GM21367 (cell line): ENCODE measurements around the gene KMT2D.
A peak's percentile ranks its signal among the peaks of the same experiment; 100 is the strongest.

Source experiments
- ATAC-seq: cut with Tn5 transposase; IDR thresholded peaks from one replicate; pipeline ENCODE4 v1.9.1; 2021; ENCODE audit not compliant: unreplicated experiment

The KMT2D gene

DNA sequence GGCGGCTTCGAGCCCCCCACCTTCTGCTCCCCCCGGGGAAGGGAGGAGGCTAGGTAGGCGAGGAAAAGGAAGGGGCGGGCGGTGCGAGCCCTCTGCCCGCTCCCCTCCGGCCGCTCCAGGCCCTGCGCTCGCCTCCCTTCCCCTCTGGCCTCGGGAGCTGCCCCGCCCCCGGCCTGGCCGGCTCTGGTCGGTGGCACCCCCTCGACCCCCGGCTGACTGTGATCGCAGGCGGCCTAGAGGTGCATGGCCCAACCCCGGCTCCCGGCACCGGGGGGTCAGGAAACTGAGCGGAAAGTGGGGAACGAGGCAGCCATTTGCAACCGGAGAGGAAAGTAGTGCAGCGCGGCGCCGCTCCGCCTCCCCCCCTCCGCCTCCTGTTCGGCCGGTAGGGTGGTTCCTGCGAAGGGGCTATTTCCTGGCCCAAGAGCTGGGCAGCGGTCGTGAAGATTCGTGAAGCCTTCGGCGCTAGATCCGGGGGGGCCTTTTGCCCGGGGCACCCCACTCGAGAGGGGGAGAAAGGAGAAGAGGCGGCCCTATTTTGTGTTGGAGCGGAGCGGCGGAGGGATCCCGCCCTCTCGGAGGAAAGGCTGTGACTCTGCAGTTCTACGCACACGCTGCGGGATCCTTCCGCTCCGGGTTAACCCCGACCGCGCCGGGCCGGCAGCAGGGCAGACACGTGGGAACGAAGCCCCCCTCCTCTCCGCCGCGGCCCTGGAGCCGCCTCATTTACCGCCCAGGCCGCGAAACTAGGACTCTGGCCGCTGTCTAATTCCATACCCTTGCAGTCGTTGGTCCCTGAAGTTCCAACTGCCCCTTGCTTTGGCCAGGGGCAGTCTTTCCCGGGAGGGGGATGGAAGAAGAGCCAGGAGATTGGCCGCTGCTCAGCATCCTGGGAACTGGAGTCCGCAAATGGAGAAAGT is at the start of gene KMT2D:
Gene KMT2D, minus strand, starts transcription at position 558 of the 920 bp plus-strand sequence. CDS start 5,470 bp downstream, outside the sequence.
- ATAC-seq = peak; percentile 39

GRCh38 chr12:49109641-49110463 is 49.3 kb upstream of the KMT2D start:
- no peak for ATAC-seq

GRCh38 chr12:49108958-49109404 is 48.4 kb upstream of the KMT2D start:
- no peak for ATAC-seq

DNA sequence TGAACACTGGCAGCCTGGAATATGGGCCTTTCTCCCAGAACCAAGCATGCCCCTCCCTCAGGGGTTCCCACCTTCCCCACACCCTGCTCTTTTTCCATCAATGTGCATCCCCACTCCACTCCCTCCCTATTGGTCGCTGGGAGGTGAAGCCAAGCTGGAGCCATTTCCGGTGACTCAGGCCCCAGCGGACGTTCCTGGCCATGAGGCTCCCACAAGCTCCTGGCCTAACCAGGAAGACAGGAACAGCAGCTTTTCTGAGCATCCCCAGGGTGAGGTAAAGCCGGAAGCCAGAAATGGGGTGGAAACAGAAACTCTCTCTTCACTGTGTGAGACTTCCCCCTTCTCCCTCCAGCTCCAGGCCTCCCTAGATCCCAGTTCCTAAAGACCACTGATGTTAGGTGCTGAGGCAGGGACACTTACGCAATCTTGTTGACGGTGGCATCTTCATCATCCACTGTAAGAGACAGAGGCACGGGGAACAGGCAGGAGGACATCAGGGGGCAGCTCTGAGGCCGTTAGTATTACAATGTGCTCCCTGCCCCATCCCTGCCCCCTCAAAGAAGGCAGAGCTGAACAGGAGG is 45.0 kb upstream of the KMT2D start:
- no peak for ATAC-seq

- no peak for ATAC-seq
These were observed 44.2 kb upstream of the KMT2D start for GRCh38 chr12:49104822-49105221.

DNA sequence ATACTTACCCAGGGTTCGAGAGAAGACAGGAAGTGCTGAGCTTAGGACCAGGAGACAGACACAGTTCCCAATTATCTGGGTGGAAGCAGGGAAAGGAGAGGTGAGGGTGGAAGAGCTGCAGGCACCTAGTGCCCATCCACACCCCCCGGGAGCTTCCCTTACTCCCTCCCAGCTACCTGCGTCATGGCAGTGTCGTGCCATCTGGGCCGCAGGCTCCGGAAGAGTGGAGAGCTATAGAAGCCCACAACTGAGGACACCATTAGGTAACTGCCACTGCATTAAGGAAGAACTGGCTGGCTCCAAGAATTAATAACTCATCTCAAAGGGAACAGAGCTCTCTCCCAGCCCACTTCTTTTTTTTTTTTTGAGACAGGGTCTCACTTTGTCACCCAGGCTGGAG is 39.8 kb upstream of the KMT2D start:
- ATAC-seq = no peak

DNA sequence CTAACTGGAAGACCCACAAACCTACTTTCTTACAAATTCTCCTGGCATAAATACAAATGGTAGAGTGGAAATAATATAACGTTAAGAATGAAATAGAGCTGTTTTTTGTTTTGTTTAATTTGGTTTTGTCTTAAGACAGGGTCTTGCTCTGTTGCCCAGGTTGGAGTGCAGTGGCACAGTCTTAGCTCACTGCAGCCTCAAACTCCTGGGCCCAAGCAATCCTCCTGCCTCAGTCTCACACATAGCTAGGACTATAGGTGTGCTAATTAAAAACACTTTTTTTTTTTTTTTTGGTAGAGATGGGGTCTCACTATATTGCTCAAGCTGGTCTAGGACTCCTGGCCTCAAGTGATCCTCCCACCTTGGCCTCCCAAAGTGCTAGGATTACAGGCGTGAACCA is 38.1 kb upstream of the KMT2D start:
- no peak for ATAC-seq

GRCh38 chr12:49098035-49098451 is 37.4 kb upstream of the KMT2D start:
- ATAC-seq = no peak

DNA sequence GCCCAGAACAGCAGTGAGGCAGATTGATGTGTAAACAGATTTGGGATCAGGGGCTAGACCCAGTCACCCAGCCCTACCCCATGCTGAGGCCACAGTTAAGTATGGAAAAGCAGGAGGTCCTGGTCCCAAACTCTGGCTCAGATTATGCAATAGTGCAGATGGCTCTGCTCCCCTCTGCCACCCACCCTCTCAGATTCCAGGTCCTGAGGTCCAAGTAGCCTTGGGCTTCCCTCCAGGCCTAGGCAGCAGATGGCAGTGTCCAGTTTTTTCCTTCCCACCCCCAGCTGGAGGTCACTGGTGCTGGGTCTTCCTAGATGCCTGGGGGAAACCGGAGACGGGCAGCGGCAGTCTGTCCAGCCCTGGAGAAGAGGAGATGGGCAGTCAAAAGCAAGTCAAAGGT is 36.8 kb upstream of the KMT2D start:
- no peak for ATAC-seq

GRCh38 chr12:49094975-49095365 is 34.4 kb upstream of the KMT2D start:
- no peak for ATAC-seq

- no peak for ATAC-seq
These were observed 33.8 kb upstream of the KMT2D start, which contains the start of gene DHH for GRCh38 chr12:49094160-49094974. Gene DHH (minus strand): TSS chr12:49094801. CDS start chr12:49094512, 289 bp downstream.

GRCh38 chr12:49093792-49094159 is 33.2 kb upstream of the KMT2D start:
- no peak for ATAC-seq

GRCh38 chr12:49092816-49093406 is 32.3 kb upstream of the KMT2D start:
- no peak for ATAC-seq

- ATAC-seq = no peak
These were observed 31.7 kb upstream of the KMT2D start for GRCh38 chr12:49092086-49092815.

GRCh38 chr12:49091836-49092085 is 31.2 kb upstream of the KMT2D start:
- no peak for ATAC-seq

DNA sequence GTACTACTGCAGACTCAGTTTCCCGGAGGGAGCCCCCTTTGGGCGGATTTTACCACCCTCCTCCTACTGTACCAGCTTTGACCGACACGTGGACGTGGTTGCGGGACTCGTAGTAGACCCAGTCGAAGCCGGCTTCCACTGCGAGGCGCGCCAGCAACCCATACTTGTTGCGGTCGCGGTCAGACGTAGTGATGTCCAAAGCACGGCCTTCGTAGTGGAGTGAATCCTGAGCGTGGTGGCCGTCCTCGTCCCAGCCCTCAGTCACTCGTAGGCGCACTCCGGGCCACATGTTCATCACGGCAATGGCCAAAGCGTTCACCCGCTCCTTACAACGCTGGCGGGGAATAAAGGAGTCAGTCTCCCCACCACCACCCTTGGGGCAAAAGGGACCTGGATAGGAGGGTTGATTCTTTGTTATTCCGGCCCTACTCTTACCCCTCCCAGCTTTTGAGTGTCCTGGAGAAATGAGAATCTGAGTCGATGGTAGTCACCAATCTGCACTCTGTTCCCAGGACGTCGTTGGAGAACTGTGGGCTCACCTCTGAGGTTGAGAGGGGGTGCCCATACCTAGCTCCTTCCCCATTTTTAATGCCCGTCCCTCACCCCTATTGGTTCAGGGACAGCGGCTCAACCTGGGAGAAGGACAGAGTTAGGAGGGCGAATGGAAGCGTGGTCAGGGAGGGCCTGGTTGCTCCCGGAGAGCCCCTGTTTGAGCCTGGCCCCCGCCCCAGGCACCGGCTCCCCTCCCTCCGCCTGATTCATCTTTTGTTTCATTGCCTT is 30.7 kb upstream of the KMT2D start:
- ATAC-seq = no peak

GRCh38 chr12:49089821-49090773 is 29.5 kb upstream of the KMT2D start:
- ATAC-seq = no peak

- no peak for ATAC-seq
These were observed 28.3 kb upstream of the KMT2D start for GRCh38 chr12:49088932-49089330.
